KG1 (cell line): ENCODE measurements around the gene PIP5K1C.

ENCODE experiments used
- DNase-seq: peaks from one replicate; lab custom pipeline; 2025; lab: John Stamatoyannopoulos, UW

PIP5K1C gene, protein sequence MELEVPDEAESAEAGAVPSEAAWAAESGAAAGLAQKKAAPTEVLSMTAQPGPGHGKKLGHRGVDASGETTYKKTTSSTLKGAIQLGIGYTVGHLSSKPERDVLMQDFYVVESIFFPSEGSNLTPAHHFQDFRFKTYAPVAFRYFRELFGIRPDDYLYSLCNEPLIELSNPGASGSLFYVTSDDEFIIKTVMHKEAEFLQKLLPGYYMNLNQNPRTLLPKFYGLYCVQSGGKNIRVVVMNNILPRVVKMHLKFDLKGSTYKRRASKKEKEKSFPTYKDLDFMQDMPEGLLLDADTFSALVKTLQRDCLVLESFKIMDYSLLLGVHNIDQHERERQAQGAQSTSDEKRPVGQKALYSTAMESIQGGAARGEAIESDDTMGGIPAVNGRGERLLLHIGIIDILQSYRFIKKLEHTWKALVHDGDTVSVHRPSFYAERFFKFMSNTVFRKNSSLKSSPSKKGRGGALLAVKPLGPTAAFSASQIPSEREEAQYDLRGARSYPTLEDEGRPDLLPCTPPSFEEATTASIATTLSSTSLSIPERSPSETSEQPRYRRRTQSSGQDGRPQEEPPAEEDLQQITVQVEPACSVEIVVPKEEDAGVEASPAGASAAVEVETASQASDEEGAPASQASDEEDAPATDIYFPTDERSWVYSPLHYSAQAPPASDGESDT

DNA sequence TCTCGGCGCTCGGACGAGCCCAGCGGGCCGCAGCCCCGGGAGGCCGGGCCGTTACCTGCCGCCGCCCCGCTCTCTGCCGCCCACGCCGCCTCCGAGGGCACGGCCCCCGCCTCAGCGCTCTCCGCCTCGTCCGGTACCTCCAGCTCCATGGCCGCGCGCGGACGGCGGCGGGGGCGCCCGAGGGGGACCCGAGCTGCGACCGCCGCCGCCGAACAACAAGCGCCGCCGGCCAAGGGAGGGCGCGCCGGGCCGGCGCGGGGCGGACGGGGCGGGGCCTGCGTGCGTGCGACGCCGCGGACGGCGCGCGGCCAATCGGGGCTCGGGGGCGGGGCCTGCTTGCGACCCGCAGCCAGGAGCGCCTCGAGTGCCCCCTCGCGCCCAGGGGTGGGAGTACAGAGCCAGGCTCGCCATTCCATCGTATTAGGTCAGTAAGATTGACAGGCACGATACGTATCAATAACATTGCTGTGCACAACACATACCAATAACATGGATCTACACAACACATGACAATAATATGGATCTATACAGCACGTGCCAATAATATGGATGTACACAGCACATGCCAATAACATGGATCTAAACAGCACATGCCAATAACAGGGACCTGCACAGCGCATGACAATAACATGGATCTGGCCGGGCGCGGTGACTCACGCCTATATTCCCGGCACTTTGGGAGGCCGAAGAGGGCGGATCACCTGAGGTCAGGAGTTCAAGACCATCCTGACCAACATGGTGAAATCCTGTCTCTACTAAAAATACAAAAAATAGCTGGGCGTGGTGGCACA, at the start of gene PIP5K1C:
TSS of gene PIP5K1C (minus strand) at position 227 of the 791 bp plus-strand sequence. CDS start at position 149, 78 bp downstream.
- DNase-seq, result peak; percentile 79

DNA sequence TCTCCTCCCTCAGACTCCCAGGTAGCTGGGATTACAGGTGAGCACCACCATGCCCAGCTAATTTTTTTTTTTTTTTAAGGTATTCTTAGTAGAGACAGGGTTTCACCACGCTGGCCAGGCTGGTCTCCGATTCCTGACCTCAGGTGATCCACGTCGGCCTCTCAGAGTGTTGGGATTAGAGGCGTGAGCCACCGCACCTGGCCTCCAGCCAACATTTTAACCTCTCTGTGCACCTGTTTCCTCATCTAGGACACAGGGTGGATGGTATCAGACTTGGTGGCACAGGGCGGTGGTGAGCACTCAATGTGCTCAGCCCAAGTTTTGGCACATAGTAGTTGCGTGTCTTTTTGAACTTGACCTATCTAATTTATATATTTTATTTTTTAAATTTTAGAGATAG, 48.7 kb upstream of the PIP5K1C start:
- DNase-seq, result no peak

DNA sequence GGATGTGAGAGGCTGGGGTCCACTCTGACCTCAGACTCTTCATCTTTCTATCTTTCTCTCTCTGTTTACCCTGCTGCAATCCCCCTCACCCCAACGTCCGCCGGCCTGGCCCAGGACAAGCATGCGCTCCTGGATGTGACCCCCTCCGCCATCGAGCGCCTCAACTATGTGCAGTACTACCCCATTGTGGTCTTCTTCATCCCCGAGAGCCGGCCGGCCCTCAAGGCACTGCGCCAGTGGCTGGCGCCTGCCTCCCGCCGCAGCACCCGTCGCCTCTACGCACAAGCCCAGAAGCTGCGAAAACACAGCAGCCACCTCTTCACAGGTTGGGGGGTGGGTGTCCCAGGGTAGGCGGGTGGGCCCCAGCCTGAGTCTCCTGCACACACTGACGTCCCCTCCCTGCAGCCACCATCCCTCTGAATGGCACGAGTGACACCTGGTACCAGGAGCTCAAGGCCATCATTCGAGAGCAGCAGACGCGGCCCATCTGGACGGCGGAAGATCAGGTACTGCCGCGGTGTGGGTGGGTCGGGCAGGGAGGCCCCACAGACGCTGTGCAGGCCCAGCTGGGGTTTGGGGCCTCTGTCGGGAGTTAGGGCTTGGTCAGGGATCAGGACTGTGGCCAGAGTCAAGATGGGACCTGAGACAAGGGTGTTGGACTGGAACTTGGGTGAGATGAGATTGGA, 46.2 kb upstream of the PIP5K1C start:
- no peak for DNase-seq

DNA sequence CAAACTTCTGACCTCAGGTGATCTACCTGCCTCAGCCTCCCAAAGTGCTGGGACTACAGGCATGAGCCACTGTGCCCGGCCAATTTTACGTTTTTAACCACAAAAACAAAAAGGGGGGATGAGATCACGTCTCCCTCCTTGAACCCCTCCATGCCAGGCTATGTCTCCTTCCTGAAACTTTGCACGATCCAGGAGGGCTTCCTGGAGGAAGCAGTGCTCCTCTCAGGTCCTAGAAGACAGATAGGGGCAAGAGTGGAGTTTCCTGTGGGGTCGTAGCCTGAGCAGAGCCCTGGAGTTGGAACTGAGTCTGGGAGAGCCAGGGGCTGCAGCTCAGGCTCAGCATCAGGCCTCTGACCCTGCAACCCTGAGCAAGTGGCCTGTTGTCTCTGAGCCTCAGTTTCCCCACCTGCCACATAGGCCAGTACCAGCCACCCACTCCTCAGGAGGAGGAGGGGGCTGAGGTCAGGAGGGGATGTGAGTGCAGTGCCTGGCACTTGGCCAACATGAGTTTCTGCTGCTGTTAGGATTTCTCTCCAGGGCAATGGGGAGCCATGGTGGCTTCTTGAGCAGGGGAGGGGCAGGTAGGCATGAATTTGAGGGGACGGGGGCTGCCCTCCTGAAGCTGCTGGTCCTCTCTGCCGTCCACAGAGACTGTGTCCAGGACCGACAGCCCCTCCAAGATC, 45.2 kb upstream of the PIP5K1C start:
- no peak for DNase-seq

DNA sequence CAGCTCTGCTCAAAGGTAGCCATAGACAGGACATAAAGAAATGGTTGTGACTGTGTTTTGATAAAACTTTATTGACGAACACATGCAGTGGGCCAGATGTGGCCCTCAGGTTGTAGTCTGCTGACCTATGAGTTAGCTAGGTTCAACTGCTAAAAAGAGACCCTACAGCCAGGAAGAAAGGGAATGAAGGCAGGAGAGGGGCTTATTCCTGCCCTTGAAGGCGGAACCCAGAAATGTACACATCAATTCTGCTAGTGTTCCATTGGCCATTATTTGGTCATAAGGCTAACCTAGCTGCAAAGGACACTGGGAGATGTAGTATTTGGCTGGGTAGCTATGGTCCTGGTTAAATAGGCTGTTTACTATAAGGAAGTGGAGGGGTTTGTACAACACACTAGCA, 43.2 kb upstream of the PIP5K1C start:
- no peak for DNase-seq

DNA sequence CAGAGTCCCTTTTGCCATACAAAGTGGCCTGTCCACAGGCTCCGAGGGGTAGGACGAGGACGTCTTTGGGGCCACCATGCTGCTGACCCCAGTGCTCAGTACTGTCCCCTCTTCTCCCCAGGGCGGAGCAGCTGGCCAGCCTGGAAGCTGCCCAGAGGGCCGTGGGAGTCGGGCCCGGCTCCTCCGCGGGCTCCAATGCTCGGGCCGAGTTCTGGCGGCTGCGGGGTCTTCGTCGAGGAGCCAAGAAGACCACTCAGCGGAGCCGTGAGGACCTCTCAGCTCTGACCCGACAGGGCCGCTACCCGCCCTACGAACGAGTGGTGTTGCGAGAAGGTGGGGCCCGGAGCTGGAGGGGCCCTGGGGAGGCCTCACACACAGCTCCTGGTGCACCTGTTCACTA, 40.2 kb upstream of the PIP5K1C start:
- no peak for DNase-seq

DNA sequence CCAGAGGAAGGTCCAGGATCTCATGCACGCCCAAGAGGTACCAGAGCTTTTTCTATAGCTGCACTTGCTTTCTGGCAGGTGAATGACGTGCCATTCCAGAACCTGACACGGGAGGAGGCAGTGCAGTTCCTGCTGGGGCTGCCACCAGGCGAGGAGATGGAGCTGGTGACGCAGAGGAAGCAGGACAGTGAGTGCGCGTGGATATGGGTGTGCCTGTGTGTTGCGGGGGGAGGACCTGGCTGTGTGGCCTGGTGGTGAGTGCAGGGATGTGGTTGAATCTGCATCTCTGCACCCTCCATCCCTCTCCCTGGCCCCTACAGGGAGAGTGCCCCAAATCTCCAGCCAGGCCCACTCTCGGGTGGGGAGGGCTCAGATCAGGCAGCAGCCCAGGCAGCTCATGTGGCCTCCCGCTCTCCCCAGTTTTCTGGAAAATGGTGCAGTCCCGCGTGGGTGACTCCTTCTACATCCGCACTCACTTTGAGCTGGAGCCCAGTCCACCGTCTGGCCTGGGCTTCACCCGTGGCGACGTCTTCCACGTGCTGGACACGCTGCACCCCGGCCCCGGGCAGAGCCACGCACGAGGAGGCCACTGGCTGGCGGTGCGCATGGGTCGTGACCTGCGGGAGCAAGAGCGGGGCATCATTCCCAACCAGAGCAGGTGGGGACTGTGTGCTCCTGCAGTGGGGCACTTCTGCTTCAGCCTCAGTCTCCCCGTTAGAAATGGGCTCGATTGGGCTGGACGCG, 38.4 kb upstream of the PIP5K1C start:
- no peak for DNase-seq

DNA sequence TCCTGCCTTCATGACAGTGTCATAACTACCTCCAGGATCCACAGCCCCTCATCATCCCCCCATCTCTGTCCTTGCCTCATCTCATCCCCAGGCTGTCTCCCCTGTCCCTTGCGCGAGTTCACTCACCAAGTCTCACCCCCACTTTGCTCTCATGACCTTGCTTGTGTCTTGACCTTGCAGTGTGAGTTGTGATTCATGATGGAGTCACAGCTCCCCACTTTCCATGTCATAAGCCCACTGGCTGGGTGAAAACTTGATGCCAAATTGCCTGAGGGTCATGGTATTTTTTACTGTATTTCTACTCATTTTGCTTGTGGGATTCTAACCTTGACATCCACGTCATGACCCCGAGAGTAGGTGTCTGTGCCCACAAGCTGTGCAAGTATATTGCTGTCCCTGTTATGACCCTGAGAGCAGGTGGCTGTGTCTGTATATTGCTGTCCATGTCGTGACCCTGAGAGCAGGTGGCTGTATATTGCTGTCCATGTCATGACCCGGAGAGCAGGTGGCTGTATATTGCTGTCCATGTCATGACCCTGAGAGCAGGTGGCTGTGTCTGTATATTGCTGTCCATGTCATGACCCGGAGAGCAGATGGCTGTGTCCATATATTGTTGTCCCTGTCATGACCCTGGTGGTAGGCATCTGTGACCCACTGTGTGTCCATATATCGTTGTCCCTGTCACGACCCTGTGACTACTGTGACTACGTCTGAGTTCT, 37.4 kb upstream of the PIP5K1C start:
- DNase-seq, result no peak

DNA sequence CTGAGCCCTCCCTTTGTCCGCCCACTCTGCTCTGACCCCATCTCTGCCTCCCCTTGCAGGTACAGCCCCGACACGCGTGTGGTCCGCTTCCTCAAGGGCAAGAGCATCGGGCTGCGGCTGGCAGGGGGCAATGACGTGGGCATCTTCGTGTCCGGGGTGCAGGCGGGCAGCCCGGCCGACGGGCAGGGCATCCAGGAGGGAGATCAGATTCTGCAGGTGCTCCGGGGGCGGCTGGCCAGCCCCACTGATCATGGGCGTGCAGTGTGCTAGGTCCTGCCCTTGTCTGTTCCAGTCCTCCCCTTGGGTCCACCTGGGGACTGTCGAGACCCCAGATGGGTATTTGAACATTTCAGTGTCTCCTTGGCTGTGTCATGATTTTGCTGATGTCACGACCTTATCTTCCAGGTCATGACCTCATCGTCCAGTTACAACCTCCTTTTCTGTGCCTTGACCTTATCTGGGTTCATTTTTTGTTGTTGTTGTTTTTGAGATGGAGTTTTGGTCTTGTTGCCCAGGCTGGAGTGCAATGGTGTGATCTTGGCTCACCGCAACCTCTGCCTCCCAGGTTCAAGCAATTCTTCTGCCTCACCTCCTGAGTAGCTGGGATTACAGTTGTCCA, 35.9 kb upstream of the PIP5K1C start:
- no peak for DNase-seq

DNA sequence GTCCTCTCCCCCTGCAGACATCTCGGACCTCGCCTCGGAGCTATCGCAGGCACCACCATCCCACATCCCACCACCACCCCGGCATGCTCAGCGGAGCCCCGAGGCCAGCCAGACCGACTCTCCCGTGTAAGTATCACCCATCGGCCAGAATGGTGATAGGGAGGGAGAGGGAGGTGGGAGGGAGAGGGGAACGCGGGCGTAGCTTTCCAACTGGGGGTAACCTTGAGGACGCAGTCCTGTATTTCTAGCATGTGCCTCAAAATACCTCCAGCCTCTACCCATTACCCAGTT, 34.0 kb upstream of the PIP5K1C start:
- no peak for DNase-seq

DNA sequence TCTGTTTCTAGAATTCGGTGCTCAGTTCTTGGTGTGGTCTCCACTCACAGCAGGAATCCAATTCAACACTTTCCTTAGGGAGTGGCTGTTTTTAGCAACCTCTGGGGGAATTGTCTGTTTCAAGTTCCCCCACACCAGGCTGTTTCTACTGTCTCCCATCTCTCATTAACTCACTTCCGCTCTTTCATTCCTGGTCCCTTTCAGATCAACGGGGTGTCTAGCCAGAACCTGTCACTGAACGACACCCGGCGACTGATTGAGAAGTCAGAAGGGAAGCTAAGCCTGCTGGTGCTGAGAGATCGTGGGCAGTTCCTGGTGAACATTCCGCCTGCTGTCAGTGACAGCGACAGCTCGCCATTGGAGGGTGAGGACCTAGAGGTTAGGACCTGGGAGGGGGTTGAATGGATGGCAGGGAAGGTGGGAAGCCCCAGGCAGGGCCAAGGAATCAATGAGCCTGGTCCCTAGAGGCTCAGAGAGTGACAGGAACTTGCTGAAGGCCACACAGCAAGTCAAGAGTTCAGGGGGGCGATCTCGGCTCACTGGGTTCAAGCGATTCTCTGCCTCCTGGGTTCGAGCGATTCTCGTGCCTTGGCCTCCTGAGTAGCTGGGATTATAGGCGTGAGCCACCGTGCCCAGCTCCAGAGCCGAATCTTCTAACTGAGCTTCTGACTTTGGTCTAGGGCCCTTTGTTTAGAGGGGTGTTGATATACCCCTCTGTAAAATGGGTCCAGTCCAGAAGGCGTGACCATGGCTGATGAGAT, 33.5 kb upstream of the PIP5K1C start:
- no peak for DNase-seq

DNA sequence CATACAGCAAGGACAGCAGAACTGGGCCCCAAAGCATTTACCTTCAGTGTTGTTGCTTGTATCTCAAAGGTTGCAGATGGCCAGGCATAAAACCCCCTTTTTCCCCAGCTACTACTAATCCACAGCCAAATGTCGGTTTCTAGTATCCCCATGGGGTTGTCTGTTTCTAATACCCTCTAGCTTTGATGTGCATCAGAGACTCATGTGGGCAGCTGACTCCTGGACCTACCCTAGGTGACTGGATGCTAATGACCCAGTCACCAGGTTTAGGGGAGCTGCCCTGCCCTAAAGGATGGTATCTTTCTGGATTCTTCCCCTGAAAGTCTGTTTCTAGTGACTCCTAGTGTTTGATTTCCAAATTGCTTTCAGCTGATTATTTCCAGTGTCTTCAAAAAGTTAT, 31.8 kb upstream of the PIP5K1C start:
- DNase-seq, result no peak

DNA sequence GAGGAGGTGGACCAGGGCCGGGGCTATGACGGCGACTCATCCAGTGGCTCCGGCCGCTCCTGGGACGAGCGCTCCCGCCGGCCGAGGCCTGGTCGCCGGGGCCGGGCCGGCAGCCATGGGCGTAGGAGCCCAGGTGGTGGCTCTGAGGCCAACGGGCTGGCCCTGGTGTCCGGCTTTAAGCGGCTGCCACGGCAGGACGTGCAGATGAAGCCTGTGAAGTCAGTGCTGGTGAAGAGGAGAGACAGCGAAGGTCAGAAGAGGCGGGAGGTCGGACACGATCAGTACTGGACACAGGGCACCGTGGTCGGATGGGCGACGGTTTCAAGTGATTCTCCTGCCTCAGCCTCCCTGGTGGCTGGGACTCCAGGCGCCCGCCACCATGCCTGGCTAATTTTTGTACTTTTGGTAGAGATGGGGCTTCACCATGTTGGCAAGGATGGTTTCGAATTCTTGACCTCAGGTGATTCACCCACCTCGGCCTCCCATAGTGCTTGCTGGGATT, 30.2 kb upstream of the PIP5K1C start:
- DNase-seq, result no peak

DNA sequence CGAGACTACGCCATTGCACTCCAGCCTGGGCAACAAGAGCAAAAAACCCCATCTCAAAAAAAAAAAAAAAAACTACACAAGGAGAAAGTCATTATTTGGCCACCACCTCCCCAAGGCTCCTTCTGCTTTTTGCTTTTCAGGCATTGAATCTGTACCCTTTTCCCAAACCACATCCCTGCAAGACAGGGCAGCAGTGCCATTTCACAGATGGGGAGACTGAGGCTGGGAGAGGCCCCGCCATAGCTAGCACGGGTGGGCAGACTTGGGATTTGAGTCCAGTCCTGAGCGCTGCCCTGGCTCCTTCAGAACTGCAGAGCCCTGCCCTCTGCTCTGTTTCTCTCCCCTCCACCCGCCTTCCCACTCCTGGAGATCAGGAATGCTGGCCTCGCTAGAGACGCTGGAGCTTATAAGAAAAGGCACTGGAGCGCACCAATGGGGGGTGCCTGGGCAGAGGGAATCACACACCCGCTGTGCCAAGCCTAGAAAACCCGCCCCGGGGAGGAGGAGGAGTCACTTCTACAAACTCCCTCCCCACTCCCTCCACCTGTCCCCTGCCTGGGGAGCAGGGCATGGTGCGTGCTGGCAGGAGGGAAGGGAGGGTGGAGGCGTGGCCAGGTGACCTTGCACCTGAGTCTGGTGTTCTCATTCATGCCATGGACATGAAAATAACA, 25.5 kb upstream of the PIP5K1C start:
- DNase-seq, result no peak

DNA sequence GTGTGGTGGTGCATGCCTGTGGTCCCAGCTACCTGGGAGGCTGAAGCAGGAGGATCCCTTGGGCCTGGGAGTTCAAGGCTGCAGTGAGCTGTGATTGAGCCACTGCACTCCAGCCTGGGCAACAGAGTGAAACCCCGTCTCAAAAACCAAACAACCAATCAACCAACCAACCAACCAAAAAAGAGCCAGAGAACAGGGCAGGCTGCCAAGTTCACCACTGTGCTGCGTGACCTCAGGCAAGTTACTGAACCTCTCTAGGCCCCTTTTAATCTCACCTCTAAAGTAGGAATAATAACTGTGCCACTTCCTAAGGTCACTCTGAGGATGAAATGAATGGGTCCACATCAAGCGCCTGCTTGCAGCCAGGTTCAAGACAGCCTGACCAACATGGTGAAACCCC, 24.9 kb upstream of the PIP5K1C start:
- no peak for DNase-seq

DNA sequence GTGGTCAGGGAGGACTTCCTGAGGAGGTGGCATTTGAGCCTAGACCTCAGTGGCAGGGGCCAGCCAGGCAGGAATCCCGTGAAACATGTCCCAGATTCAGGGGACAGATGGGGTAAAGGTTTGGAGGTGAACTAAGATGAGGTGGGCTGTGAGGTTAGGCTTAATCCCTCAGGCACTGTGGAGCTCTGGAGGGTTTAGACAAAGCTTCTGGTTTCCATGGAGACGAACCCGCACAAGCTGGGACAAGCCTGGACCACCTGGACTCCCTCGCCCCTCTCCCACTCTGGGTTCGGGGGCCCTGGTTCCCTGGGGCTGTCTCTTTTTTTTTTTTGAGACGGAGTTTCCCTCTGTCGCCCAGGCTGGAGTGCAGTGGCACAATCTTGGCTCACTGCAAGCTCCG, 23.6 kb upstream of the PIP5K1C start:
- DNase-seq, result no peak

DNA sequence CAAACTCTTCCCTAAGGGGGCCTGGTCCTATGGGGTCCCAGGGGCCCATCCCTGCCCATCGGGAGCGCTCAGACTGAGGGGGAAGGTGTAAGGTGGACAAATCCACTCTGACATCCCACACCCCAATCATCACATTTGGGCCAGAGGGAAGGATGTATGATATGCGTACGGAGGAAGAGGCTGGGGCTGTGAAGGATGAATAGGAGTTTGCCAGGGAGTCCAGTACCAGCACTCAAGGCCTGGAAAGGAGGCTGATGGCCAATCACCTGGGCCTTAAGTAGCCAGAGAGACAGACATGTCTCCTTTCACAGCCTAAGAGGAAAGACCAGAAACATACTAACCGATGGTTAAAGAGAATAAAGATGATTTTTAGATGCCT, 22.8 kb upstream of the PIP5K1C start:
- no peak for DNase-seq

DNA sequence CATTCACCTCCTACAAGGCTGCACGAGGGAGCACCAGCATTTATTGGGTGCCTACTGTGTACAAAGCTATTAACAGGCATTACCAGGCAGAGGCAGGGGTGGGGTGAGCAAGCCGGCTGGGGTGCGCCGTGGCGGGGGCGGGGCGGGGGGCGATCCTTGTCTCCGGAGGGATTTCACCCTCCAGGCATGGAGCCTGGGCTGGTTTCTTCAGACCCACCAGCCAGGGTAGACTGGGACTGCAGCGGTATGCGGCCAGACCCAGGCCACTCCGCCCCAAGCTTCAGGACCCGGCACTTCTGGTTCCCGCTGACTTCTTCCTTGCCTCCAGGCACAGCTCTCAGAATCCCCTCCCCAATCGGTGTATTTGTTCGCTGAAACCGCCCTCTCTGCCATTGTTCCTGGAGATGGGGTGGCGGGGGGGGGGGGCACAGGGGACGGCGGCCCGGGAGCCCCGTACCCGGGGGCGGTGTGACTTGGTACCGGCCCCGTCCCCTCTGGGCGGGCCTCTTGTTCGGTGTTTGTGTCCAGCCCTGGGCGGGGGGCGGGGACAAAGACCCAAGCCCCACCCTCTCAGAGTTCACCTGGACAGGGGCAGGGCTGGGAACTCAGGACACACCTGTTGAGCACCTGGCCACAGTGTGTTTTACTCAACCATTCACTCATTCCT, 22.3 kb upstream of the PIP5K1C start:
- no peak for DNase-seq
